ENCODE measurements around the gene ROBO1.
"Not testable (repeated sequence)": the region's sequence is repeated elsewhere in the genome, so short reads cannot be mapped to it uniquely, and the experiment has no call there.

ROBO1 gene

DNA sequence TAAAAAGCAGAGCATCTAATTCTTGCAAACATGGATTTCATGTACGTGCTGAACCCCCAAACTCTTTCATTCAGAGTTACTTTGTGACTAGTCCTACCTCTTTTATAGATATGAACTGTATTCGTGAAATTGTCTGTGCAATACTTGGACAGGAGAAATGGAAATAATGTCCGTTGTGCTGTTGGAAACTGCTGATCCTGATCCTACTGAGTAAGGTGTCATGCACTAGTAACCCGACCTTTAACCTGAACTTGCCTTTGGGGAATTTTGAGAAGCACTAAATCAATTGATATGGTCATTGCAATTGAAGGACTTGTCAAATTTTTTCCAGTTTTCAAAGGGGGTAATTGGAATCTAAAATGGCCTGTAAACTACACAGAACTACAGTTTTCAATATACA is 856.4 kb downstream of the ROBO1 start:
- DNase-seq (ENCODE audit: low read depth) = no peak

DNA sequence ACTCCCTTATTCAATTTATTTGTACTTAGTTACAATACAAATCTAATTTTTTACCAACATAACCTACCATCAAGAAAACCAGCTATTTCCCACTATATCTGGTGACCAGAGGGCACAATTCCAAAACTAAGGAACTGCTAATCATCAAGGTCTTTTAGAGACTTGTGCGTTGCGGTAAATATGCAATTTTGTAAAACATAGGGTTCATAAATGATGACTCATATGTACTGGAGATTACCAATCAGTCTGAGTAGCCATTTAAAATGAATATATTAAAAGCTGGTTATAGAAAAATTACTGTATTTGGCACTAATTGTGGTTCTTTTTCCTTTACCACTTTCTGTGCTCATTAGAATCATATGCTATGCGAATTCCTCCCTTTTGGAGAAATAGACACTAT is 859.6 kb downstream of the ROBO1 start:
- DNase-seq (ENCODE audit: low read depth) = no peak

GRCh38 chr3:78907367-78907766 is 860.4 kb downstream of the ROBO1 start:
- DNase-seq (ENCODE audit: low read depth) = no peak

- no peak for DNase-seq (ENCODE audit: low read depth)
Measured at GRCh38 chr3:78906930-78907329, 860.9 kb downstream of the ROBO1 start.

GRCh38 chr3:78906245-78906644 is 861.6 kb downstream of the ROBO1 start:
- no peak for DNase-seq (ENCODE audit: low read depth)

GRCh38 chr3:78905700-78906099 is 862.1 kb downstream of the ROBO1 start:
- no peak for DNase-seq (ENCODE audit: low read depth)

- DNase-seq (ENCODE audit: low read depth) = no peak
Measured at GRCh38 chr3:78901544-78901943, 866.3 kb downstream of the ROBO1 start.

- no peak for DNase-seq (ENCODE audit: low read depth)
Measured at GRCh38 chr3:78900880-78901279, 866.9 kb downstream of the ROBO1 start.

DNA sequence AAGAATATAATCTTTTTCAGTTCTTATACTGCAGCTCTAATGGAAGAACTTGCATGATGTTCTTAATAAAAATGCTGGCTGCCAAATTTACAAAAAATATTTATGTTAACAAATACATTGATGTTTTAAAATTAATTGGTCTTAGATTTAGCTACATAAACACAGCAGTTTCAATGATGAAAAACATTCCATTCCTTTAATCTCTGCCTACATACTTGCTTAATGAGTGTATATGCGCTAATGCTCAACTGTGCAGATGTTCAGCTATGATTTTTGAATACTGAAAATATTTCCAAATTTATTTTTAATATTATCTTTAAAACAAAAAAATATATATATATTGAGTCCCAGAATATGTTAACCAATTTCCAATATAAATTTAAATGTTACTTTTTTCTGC is 867.4 kb downstream of the ROBO1 start:
- no peak for DNase-seq (ENCODE audit: low read depth)

DNA sequence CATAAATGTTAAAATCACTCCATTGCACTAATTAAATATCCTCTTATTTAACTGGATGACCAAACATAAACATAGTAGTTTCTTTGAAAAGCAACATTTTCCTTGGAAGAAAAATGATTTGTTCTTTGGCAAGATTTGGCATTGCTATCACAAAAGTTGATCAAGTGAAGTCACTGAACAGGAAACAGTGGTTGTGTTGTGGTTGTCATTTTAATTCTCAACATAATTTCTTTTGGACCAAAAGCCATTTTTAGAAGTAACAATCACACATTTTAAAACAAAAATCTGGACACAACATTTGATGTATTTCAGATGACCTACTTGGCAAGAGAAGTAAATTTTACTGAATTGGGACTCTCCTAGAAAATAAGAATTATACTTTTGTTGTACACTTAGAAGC is 872.3 kb downstream of the ROBO1 start:
- DNase-seq (ENCODE audit: low read depth) = no peak

- DNase-seq (ENCODE audit: low read depth) = no peak
Measured at GRCh38 chr3:78894787-78895186, 873.0 kb downstream of the ROBO1 start.

DNA sequence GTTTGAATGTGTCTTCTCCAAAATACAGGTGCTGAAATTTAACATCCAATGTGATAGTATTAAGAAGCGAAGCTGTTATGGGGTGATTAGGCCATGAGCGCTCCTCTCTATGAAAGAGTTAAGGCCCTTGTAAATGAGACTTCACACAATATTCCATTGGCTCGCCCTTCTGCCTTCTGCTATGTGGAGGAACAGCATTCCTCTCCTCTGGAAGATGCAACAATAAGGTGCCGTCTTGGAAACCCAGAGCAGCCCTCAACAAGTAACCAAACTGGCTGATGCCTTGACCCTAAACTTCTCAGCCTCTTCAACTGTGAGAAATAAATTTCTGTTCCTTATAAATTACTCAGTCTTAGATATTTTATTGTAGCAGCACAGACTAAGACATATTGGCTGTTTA is 874.6 kb downstream of the ROBO1 start:
- no peak for DNase-seq (ENCODE audit: low read depth)

DNA sequence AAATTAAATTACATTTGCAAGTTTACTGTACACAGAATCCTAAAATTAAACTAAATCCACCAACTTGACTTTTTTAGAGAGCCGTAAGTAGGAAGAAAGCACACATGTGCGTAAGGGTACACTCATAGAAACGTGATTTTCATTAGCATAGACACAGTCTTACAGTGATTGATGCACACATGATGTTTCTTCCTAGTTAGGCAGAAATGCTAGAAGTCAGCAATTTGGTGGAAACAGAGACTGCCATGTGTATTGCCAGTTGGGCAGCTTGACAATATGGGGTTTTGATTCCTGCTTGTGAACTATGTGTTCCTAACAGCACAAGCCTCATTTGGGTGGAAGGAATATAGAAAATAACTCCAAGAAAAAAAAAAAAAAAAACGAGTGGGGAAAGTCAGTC is 878.5 kb downstream of the ROBO1 start:
- DNase-seq (ENCODE audit: low read depth) = no peak

GRCh38 chr3:78888635-78889034 is 879.2 kb downstream of the ROBO1 start:
- DNase-seq (ENCODE audit: low read depth) = no peak

DNA sequence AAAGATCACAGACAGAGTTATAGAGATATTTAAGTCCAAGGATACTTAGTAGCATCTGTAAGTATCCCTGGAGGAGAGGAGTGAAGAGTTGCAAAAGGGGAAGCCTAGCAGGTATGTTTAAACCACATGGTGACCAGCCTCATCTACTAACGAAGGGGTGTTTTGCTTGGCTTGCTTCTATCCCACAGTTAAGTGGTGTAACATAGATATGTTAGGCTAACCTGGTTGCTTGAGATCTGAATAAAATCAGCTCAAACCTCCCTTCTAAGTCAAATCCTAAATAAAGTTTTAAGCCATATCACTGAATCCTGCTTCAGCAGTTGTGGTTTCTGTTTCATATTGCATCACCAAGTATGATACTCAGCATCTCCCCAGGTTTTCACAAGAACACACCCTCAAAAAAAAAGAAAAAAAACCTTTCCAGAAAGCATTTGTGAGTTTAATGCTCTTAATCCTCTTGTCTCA is 880.2 kb downstream of the ROBO1 start:
- DNase-seq (ENCODE audit: low read depth) = no peak

DNA sequence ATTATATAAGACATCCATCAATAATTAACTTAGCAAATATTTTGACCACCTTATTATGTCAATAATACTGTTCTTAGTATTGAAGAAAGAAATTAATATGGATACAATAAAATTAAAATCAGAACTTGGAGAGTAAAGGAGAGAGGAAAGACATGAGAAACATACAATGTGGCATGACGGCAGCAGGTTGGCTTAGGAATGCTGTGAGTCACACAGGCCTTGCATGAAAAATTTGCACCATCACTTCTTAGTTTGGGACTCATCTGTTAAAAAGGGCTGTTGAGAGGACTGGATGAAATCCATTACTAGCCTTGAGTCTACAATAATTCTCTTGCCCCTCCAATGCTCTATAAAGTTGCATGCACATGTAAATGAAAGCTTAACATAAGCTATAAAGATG is 880.8 kb downstream of the ROBO1 start:
- DNase-seq (ENCODE audit: low read depth) = no peak

DNA sequence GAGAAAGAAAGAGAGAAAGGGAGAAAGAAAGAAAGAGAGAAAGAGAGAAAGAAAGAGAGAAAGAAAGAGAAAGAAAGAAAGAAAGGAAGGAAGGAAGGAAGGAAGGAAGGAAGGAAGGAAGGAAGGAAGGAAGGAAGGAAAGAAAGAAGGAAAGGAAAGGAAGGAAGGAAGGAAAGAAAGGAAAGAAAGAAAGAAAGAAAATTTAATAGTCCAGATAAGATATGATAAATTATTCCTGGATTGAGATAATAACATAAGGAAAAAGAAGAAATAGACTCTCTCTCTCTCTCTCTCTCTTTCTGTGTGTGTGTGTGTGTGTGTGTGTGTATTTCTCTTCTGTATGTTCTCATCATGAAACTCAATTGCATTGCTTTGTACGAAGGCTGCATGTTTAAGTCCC is 883.2 kb downstream of the ROBO1 start:
- DNase-seq (ENCODE audit: low read depth) = not testable (repeated sequence)

DNA sequence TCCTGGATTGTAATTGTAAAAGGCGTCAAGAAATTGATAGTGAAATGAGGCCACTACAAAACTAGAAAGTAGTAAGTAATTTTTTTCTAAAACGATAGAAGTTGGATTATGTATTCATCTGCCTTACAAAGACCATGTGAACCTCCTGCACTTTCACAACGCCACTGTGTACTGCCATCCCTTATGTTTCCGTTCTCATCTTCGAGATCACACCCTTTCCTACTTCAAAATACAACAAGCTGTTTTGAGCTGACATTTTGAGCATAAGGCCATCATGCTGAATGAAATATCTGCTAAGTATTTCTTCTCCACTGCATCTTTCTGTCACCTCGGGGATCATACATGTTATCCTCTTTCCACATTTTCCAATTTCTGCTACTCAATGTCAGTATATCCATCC is 885.5 kb downstream of the ROBO1 start:
- no peak for DNase-seq (ENCODE audit: low read depth)

DNA sequence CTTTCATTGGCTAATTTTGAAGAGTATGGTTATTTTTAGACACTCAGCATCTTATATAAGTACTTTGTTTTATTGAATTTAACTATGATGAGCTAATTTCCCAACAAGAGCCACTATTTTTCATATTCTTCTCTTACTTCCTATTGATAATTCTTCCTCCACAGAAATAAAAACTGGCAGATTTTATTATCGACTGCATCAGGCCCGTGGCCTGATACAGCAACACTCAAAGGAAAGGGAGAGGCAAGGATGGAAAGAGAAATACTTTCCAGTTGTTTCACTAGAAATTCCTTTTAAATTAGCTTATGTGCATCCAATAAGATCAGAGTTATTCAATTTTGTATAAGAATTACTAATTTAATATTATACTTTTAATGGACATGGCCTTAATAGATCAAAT is 886.3 kb downstream of the ROBO1 start:
- DNase-seq (ENCODE audit: low read depth) = no peak

DNA sequence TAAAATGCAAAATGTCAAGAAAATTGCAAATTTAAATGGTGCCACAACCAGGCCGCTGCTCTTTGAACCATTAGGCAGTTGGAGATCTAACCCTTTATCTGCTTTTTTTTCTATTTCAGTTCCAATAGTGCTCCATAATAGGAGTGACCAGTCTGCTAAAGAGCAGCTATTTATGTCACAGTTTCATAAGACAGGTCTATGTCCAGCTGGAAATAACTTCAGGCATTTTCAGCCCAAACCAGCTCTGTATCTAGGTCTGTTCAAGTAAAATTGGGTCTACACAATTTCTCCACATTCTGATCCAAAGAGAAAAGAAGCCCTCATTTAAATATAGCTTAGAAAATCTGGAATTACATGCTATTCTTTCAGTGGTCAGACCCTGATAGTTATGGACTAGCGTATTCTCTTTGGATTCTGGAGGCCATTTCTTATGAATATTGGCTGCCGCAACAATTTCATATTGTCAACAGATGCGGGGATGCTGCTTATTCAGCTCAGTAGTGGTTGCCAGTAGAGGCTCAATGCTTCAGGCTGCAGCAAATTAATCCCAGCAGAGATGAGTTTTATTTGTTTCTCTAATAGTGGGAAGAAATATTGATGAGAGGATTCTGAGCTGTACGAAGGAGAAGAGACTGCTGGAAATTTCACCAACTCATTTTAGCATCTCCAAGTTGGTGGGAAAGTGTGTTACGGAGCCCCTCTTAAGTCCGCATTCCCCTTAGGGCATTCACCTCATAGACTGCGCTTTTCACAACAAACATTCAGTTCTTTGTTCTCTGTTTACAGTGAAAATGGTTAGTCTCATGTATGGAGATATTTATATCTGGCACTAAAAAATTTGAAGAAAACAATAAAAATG is 887.0 kb downstream of the ROBO1 start:
- DNase-seq (ENCODE audit: low read depth) = no peak

DNA sequence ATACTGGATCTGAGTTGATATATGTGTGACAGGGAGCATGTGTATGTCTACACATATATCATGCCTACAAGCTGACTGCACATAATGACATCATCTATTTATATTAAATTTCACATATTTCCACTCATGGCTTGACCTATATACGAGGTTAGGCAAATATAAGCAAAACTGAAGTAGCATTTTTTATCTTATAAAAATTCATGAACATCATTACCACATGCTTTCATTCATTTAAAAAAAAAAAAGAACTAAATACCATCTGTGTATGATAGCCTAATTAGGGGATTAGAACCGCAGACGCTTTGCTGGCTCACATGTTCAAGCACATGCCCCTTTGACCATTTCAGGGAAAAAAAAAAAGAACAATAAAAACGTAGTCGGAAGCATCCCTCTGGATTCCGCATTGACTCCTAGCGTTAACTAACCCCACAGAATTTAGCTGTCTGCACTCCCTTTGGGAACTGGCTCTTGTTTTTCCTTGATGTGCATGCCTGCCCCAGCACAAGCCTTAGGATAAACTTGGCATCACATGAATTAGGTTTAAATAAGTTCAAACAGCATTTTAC is 888.4 kb downstream of the ROBO1 start:
- DNase-seq (ENCODE audit: low read depth) = no peak

- DNase-seq (ENCODE audit: low read depth) = no peak
Measured at GRCh38 chr3:78878789-78879188, 889.0 kb downstream of the ROBO1 start.

GRCh38 chr3:78878011-78878410 is 889.8 kb downstream of the ROBO1 start:
- DNase-seq (ENCODE audit: low read depth) = no peak

DNA sequence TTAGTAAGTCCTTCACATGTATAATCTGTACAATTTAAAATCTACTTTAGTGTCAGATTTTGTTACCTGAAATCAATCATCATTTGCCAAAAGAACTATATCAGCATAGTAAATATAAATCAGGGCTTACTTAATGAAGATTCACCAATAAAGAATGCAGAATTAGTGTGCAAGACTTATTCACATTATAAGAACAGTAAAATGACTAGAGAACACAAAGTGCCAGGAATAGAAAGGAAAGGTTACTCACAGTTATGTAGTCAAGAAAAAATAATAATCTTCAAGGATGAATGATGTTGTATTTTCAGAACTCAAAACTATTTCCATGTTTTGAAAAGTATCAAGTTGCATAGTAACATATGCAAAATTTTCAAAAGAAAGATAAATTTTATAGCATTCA is 891.9 kb downstream of the ROBO1 start:
- DNase-seq (ENCODE audit: low read depth) = no peak
